IPS-20b (cell line): Measurements from ENCODE around the gene TULP4.

Experiments
- H3K27ac ChIP-seq: one replicate; pipeline ENCODE4 v1.5.1; 2013; ENCODE audit warnings: low read length
- H3K27me3 ChIP-seq: 2 replicates; pipeline ENCODE4 v1.6.1; 2013; ENCODE audit warnings: mild to moderate bottlenecking, low read length, inconsistent platforms; ENCODE audit not compliant: insufficient read depth
- H3K36me3 ChIP-seq: 2 replicates; pipeline ENCODE4 v1.6.1; 2013; ENCODE audit warnings: low read depth, mild to moderate bottlenecking, inconsistent platforms, low read length, moderate library complexity; ENCODE audit not compliant: insufficient read depth
- H3K4me1 ChIP-seq: 2 replicates; pipeline ENCODE4 v1.6.1; 2013; ENCODE audit warnings: mild to moderate bottlenecking, control low read depth, inconsistent platforms, low read length, moderate library complexity; ENCODE audit not compliant: insufficient read depth
- H3K4me3 ChIP-seq: 2 replicates; pipeline ENCODE4 v1.5.1; 2013; ENCODE audit warnings: mild to moderate bottlenecking, low read length, inconsistent platforms
- H3K9ac ChIP-seq: 2 replicates; pipeline ENCODE4 v1.6.1; 2013; ENCODE audit warnings: low read depth, mild to moderate bottlenecking, inconsistent platforms, low read length, moderate library complexity
- H3K9me3 ChIP-seq: 2 replicates; pipeline ENCODE4 v1.6.1; 2013; ENCODE audit warnings: mild to moderate bottlenecking, low read depth, low read length, inconsistent platforms; ENCODE audit not compliant: insufficient read depth

TULP4 gene

GRCh38 chr6:158480989-158481388, 168.7 kb downstream of the TULP4 start:
- Histone ChIP-seq H3K4me3 (no peak overlapping the region), H3K36me3 (peaks cover 29% of the 10 kb centered on the region), H3K27me3 (no peaks in the 10 kb centered on the region), H3K9me3 (no peaks in the 10 kb centered on the region), H3K9ac (no peak overlapping the region), H3K4me1 (no peaks in the 10 kb centered on the region; the same call in 1 of the 2 replicates), H3K27ac (no peak overlapping the region)

- H3K27me3 ChIP-seq, result no peaks in the 10 kb centered on the region
- H3K27ac ChIP-seq, result no peak overlapping the region
- H3K9me3 ChIP-seq, result no peaks in the 10 kb centered on the region
- peaks cover 29% of the 10 kb centered on the region for H3K36me3 ChIP-seq
- no peak overlapping the region for H3K4me3 ChIP-seq
- H3K4me1 ChIP-seq, result no peaks in the 10 kb centered on the region; the same call in 1 of the 2 replicates
- H3K9ac ChIP-seq, result no peak overlapping the region
Observed at GRCh38 chr6:158481690-158482473, 169.6 kb downstream of the TULP4 start.

DNA sequence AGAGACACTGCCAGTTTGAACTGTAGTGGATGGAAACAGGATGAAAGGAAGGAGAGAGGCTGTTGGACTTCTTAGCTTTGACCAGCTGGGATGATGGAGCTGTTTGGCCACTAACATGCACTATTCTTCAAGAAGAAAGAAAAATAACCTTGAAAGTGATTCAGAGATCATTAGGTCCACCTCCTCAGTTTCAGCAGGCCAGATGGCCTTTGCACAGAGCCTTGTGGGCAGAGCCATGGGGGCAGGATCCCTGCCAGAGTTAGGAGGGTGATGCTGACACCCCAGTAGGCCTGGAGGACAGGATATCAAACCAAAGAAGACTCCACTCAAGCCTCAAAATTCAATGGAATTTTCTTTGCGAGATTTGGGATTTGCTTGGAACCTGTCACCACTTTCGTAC, 173.2 kb downstream of the TULP4 start:
- Histone ChIP-seq H3K4me3 (no peak overlapping the region), H3K9me3 (no peaks in the 10 kb centered on the region), H3K9ac (no peak overlapping the region), H3K4me1 (no peaks in the 10 kb centered on the region; the same call in 1 of the 2 replicates), H3K27me3 (no peaks in the 10 kb centered on the region), H3K27ac (no peak overlapping the region), H3K36me3 (peaks cover 24% of the 10 kb centered on the region)

GRCh38 chr6:158487495-158487894, 175.2 kb downstream of the TULP4 start:
- H3K27me3 ChIP-seq, result no peaks in the 10 kb centered on the region
- H3K9me3 ChIP-seq, result no peaks in the 10 kb centered on the region
- H3K4me1 ChIP-seq, result no peaks in the 10 kb centered on the region
- no peak overlapping the region for H3K9ac ChIP-seq
- no peak overlapping the region for H3K27ac ChIP-seq
- peaks cover 10% of the 10 kb centered on the region; the same call in 1 of the 2 replicates for H3K36me3 ChIP-seq
- no peak overlapping the region for H3K4me3 ChIP-seq

DNA sequence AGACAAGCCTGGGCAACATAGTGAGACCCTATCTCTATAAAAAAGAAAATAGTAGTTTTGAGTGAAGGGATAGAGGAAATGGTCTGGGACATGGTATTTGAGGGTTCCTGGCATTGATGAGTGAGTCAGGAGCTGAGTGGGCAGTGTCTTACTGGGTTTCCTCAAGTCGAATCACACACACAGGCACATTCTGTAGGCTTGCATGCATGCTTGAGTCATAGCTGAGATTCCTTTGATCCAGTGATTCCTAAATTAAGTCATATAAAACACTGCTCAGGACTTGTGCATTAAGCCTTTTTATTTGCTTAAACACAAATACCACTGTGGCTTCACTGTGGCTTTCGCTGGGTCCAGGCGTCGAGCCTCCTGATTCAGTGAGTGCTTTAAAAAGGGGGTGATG, 175.8 kb downstream of the TULP4 start:
- no peaks in the 10 kb centered on the region for H3K4me1 ChIP-seq

DNA sequence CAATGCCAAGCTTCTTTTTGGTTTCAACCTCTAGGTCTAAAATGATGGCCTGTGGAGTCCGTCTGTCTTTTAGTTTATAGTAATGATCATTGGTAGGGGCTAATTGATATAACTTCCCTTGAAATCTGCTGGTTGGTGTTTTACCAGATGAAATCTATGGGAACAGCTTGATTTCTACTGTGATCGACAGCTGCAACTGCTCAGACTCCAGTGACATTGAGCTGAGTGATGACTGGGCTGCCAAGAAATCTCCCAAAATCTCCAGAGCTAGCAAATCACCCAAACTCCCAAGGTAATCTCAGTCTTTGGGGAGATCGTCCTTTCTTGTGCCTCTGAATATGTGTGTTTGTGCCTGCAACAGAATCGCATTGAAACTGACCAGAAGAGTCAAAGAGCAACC, 177.2 kb downstream of the TULP4 start:
- H3K9me3 ChIP-seq, result no peaks in the 10 kb centered on the region
- no peak overlapping the region for H3K9ac ChIP-seq
- H3K27me3 ChIP-seq, result no peaks in the 10 kb centered on the region
- H3K36me3 ChIP-seq, result peaks cover 23% of the 10 kb centered on the region
- no peak overlapping the region for H3K4me3 ChIP-seq
- no peak overlapping the region for H3K27ac ChIP-seq
- H3K4me1 ChIP-seq, result no peaks in the 10 kb centered on the region

More for the DNA sequence above, 175.8 kb downstream of the TULP4 start:
- Histone ChIP-seq H3K27me3 (no peaks in the 10 kb centered on the region), H3K4me3 (no peak overlapping the region), H3K9ac (no peak overlapping the region), H3K27ac (no peak overlapping the region), H3K9me3 (no peaks in the 10 kb centered on the region), H3K36me3 (peaks cover 15% of the 10 kb centered on the region)

DNA sequence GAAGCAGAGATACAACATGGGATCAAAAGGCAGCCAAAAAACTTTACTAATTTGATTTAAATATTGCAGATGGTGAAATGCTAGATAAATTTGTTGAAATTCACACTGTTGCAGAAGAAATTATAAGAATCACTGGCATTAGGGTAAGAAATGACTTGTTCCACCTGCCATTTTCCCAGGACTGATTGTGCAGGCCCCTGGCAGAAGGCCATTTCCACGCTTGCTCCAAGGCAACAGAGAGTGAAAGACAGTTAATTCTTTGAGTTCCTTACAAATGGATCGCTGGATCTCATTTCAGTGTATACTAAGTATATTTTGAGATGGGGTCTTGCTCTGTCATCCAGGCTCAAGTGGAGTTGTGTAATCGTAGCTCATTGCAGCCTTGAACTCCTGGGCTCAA, 180.6 kb downstream of the TULP4 start:
- Histone ChIP-seq H3K27me3 (no peaks in the 10 kb centered on the region), H3K36me3 (peaks cover 23% of the 10 kb centered on the region), H3K4me3 (no peak overlapping the region), H3K27ac (no peak overlapping the region), H3K9me3 (no peaks in the 10 kb centered on the region), H3K4me1 (no peaks in the 10 kb centered on the region), H3K9ac (no peak overlapping the region)

GRCh38 chr6:158496700-158497099, 184.4 kb downstream of the TULP4 start:
- H3K9me3 ChIP-seq, result no peaks in the 10 kb centered on the region
- H3K4me1 ChIP-seq, result no peaks in the 10 kb centered on the region
- H3K9ac ChIP-seq, result no peak overlapping the region
- no peak overlapping the region for H3K27ac ChIP-seq
- H3K36me3 ChIP-seq, result peaks cover 50% of the 10 kb centered on the region
- no peak overlapping the region for H3K4me3 ChIP-seq
- H3K27me3 ChIP-seq, result no peaks in the 10 kb centered on the region

DNA sequence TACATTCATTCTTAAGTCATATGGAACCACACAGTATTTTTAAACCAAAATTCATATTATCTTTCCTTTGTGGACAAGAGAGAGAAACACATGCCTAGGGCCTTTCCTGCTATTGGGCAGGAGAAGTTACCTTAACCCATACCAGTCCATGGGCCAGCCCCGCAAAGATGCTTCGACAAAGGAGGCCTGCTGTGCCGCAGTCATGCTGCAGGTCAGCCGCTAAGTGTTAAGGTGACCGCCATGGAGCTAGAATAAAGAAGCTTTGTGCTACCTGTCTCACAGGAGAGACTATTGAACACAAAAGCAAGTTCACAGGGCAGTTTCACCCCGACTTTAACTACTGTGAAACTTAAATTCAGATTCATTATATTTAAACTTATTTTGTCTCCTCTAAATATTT, 185.4 kb downstream of the TULP4 start:
- Histone ChIP-seq H3K9ac (no peak overlapping the region), H3K27ac (no peak overlapping the region), H3K36me3 (peaks cover 51% of the 10 kb centered on the region), H3K9me3 (no peaks in the 10 kb centered on the region), H3K4me1 (no peaks in the 10 kb centered on the region), H3K4me3 (no peak overlapping the region), H3K27me3 (no peaks in the 10 kb centered on the region)

GRCh38 chr6:158498362-158498761, 186.1 kb downstream of the TULP4 start:
- no peaks in the 10 kb centered on the region for H3K9me3 ChIP-seq
- H3K9ac ChIP-seq, result no peak overlapping the region
- no peaks in the 10 kb centered on the region for H3K27me3 ChIP-seq
- peaks cover 47% of the 10 kb centered on the region for H3K36me3 ChIP-seq
- no peaks in the 10 kb centered on the region for H3K4me1 ChIP-seq
- no peak overlapping the region for H3K27ac ChIP-seq
- H3K4me3 ChIP-seq, result no peak overlapping the region

DNA sequence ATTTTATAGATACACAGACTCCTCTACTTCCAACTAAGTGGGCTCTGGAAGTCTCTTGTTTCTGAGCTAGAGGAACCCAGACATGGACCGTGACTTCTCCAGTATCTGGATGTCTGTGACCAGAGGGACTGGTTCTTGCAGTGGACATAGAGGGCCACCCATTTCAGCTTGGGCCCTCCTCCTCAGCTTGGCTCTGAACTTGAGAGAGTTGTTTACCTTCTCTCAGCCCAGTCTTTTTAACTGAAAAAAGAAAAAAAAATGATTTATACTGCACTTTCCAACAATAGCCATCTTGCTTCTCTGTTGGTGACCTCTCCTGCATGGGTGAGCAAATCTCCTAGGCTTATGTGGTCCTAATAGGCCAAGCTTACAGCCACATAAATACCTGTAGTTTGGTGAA, 187.3 kb downstream of the TULP4 start:
- Histone ChIP-seq H3K36me3 (peaks cover 36% of the 10 kb centered on the region), H3K4me3 (no peak overlapping the region), H3K9me3 (no peaks in the 10 kb centered on the region), H3K9ac (no peak overlapping the region), H3K4me1 (no peaks in the 10 kb centered on the region), H3K27ac (no peak overlapping the region), H3K27me3 (no peaks in the 10 kb centered on the region)

- Histone ChIP-seq H3K27me3 (no peaks in the 10 kb centered on the region), H3K9ac (no peak overlapping the region), H3K4me3 (no peak overlapping the region), H3K9me3 (no peaks in the 10 kb centered on the region), H3K4me1 (no peaks in the 10 kb centered on the region), H3K27ac (no peak overlapping the region), H3K36me3 (peaks cover 34% of the 10 kb centered on the region)
Observed at GRCh38 chr6:158500016-158500735, 187.9 kb downstream of the TULP4 start.
